PFSK-1 (cell line): ENCODE measurements around the gene PTGES2.

Experiments
- FOXP2 ChIP-seq: optimal IDR thresholded peaks from 2 replicates; pipeline ENCODE3; 2011; ENCODE audit warnings: borderline replicate concordance, control low read depth, inconsistent platforms; ENCODE audit not compliant: insufficient read depth; ENCODE audit errors: extremely low read length, extremely low read depth
- POLR2AphosphoS5 ChIP-seq: IDR thresholded peaks from 2 replicates; pipeline ENCODE4 v1.6.1; 2012; ENCODE audit warnings: low read depth, mild to moderate bottlenecking, control low read depth, low read length, moderate library complexity
- REST ChIP-seq, 2 experiments: IDR thresholded peaks; 2 replicates each; pipeline versions ENCODE4 v1.6.1 to v1.8.0; 2011 to 2012; ENCODE audit warnings: low read depth in 2 of 2, low read length in 2 of 2, control low read depth in 1 of 2, inconsistent platforms in 1 of 2, mild to moderate bottlenecking in 1 of 2, moderate library complexity in 1 of 2; ENCODE audit not compliant: insufficient read depth in 1 of 2
- SIN3A ChIP-seq: IDR thresholded peaks from 2 replicates; pipeline ENCODE4 v1.6.1; 2012; ENCODE audit warnings: mild to moderate bottlenecking, low read length, moderate library complexity, borderline replicate concordance; ENCODE audit not compliant: insufficient read depth
- TAF1 ChIP-seq: IDR thresholded peaks from 2 replicates; pipeline ENCODE4 v1.6.1; 2012; ENCODE audit warnings: low read length, control low read depth, borderline replicate concordance; ENCODE audit not compliant: insufficient read depth

PTGES2 gene

GRCh38 chr9:128169492-128169891 lies 42.0 kb upstream of the PTGES2 start:
- no peak for TF ChIP-seq REST (IDR thresholded peaks at IDR 0.05; ENCODE audit: insufficient read depth in 1 of 2, low read depth in 2 of 2, low read length in 2 of 2)
- no peak for TF ChIP-seq POLR2AphosphoS5
- TF ChIP-seq SIN3A, result no peak
- no peak for TF ChIP-seq TAF1
- TF ChIP-seq FOXP2, result no peak

DNA sequence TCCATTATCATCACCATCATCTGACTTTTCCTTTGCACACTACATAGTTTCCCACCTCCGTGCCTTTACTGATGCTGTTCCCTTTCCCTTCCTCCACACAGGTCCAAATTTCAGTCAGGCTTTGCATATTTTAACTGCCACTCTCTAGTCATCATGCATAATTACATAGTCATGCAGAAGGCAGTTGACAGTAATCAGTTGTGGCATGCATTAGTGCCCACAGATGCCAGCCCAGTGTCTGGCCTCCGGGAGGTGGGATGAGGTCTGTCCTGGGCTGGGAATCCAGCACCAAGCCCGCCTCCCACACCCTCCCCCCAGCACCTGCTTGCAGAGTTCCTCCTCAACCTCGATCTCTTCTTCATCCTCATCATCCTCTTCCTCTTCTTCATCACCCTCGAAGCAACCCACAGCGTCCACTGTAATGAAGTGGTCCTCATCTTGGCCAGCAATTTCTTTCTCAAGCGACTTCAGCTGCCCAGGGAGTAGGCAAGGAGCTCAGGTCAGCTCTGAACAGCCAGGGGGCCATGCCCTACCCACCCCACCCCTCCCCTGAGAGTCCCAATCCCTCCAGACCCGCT lies 41.3 kb upstream of the PTGES2 start:
- TF ChIP-seq FOXP2, result no peak
- TF ChIP-seq SIN3A, result no peak
- TF ChIP-seq TAF1, result no peak
- TF ChIP-seq REST (IDR thresholded peaks at IDR 0.05; ENCODE audit: insufficient read depth in 1 of 2, low read depth in 2 of 2, low read length in 2 of 2), result no peak
- no peak for TF ChIP-seq POLR2AphosphoS5

- TF ChIP-seq TAF1 (no peak), POLR2AphosphoS5 (no peak), SIN3A (no peak)
Measured at GRCh38 chr9:128167209-128167608, 39.7 kb upstream of the PTGES2 start.

DNA sequence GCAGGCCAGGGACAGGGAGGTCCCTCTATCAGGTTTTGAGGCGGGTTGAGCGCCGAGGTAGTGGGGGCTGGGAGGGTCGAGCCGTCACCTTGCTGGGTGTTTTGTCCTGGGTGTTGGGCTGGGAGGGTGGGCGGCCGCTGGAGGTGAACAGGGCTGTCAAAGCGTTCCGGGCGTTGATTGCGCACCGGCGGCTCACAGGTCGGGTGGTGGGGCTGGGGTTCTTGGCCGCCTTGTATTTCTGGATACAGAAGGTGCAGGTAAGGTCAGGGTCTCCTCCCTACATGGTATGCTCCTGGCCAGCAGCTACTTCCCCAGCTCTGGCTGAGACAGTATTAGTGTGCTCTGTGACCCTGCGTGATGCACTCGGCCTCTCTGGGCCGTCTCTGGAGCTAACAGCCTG lies 38.6 kb upstream of the PTGES2 start:
- no peak for TF ChIP-seq SIN3A
- no peak for TF ChIP-seq REST (IDR thresholded peaks at IDR 0.05; ENCODE audit: insufficient read depth in 1 of 2, low read depth in 2 of 2, low read length in 2 of 2)
- no peak for TF ChIP-seq POLR2AphosphoS5
- no peak for TF ChIP-seq FOXP2
- no peak for TF ChIP-seq TAF1

DNA sequence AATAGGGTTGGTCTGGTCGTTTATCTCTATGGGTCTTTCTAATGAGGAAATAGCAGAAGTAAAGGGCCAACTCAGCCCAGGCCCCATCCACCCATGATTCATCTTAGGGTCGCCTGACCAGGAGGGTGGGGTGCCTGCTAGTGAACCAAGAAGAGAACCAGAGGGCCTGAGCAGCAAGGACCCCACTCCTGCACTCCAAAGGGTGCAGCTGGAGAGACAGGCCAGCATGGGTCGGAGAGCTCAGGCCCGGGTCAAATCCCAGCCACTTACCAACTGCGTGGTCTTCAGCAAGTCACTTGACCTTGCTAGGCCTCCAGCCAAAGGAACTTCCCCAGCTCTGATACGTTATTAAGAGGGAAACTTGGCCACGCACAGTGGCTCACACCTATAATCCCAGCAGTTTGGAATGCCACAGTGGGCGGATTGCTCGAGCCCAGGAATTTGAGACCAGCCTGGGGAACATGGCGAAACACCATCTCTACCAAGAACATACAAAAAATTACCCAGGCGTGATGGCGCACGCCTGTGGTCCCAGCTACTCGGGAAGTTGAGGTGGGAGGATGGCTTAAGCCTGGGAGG lies 36.9 kb upstream of the PTGES2 start:
- TF ChIP-seq TAF1 (no peak), POLR2AphosphoS5 (peak; percentile 19; the same call in 1 of the 2 replicates)

DNA sequence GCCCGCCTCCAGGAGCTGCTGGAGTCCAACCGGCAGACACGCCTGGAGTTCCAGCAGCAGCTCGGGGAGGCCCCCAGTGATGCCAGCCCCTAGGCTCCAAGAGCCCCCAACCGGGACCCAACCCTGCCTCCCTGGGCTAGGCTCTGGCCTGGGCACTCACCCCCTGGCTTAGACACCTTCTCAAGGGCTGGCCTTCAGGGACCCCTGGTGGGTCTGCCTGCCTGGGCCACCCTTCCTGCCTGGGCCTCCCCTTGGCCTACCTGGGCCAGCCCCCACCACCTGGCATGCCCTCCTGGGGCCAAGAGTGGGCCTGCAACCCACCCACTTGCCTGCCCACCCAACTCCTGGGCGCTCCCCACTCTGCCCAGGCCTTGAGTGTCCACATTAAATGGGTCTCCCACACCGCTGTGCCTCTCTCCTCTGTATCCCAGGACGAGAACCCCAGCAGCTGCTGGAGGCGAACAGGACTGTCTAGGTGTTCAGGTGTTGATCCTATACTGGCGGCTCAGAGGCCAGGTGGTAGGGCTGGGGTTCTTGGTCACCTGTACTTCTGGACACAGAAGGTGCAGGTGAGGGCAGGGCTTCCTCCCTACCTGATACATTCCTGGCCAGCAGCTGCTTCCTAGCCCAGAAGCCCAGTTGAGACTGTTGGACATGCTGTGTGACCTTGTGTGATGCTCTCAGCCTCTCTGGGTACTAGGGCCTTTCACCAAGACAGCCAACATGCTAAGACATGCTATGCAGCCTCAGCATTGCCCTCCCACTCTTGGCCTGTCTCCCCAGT lies 36.2 kb upstream of the PTGES2 start:
- TF ChIP-seq SIN3A (no peak), POLR2AphosphoS5 (no peak)

DNA sequence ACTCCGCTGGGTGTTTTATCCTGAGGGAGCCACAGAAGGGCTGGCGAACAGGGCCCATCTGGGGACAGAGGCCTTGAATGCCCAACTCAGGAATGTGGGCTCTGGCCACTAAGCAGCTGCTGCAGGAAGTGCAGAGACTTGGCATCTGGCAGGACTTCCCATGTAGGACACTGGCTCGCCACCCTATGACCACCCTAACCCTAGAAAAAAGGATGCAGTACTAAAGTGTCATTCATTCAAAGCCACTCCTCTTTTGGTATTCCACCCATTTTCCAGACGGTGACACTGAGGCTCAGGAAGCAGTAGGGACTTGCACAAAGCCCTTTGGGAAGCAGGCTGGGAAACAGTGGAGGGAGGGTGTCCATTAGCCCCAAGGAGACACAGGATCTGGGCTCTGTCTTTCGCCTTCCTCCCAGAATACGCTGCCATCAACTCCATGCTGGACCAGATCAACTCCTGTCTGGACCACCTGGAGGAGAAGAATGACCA lies 35.5 kb upstream of the PTGES2 start:
- no peak for TF ChIP-seq FOXP2
- no peak for TF ChIP-seq SIN3A
- no peak for TF ChIP-seq POLR2AphosphoS5
- no peak for TF ChIP-seq REST (IDR thresholded peaks at IDR 0.05; ENCODE audit: insufficient read depth in 1 of 2, low read depth in 2 of 2, low read length in 2 of 2)
- no peak for TF ChIP-seq TAF1
